Activated CD8-positive, alpha-beta T cell treated with anti-CD3 and anti-CD28 coated beads, Interleukin-2, amount 10 ng/mL, durations not matched to agents 7 days and 5 days (primary cell): Measurements from ENCODE around the gene MAP4K2. TPM values are rescaled to one million over a fixed set of nuclear protein-coding genes. Genes with fewer than 3 reads are reported as not detected.

ENCODE experiments used
- ATAC-seq: fragments of 150-1000 bp; cut with Tn5 transposase; one replicate; pipeline ENCODE4 v1.10.0; 2021; ENCODE audit warnings: moderate library complexity
- CTCF ChIA-PET: fragments of 350-600 bp; sonication (Branson Sonifier 250); formaldehyde crosslinking; loops from one replicate; lab custom pipeline; 2021; ENCODE audit warnings: antibody characterized with exemption; lab: Charles Lee
- POLR2A ChIA-PET: fragments of 350-600 bp; sonication (Branson Sonifier 250); formaldehyde crosslinking; loops from one replicate; lab custom pipeline; 2021; ENCODE audit warnings: antibody characterized with exemption; lab: Charles Lee
- DNase-seq: peaks from one replicate; pipeline ENCODE4 v3.0.0-alpha.2; 2020
- H3K27ac Mint-ChIP-seq: one replicate; pipeline ENCODE4 v1.8.0; 2021; ENCODE audit warnings: mild to moderate bottlenecking, mixed read lengths
- H3K27me3 Mint-ChIP-seq: one replicate; pipeline ENCODE4 v1.8.0; 2021; ENCODE audit warnings: low read depth, mixed read lengths
- H3K36me3 Mint-ChIP-seq: one replicate; pipeline ENCODE4 v1.8.0; 2021; ENCODE audit warnings: low read depth, mixed read lengths
- H3K4me1 Mint-ChIP-seq: one replicate; pipeline ENCODE4 v1.8.0; 2021; ENCODE audit warnings: low read depth, mixed read lengths
- H3K4me3 Mint-ChIP-seq: one replicate; pipeline ENCODE4 v1.8.0; 2021; ENCODE audit warnings: mild to moderate bottlenecking, mixed read lengths
- H3K9me3 Mint-ChIP-seq: one replicate; pipeline ENCODE4 v1.8.0; 2022; ENCODE audit warnings: mixed read lengths; ENCODE audit not compliant: insufficient read depth
- total RNA-seq, 2 experiments: library from RNA; stranded (reverse); gene quantifications; one replicate each; pipeline ENCODE4 v1.2.3, GENCODE V29; 2021

Gene MAP4K2
- total RNA-seq, 2 experiments from 2014 or later, result 84.2 to 90.2 TPM

GRCh38 chr11:64804346-64805210, 1.6 kb upstream of the MAP4K2 start:
- Mint-ChIP-seq H3K4me1 (peaks cover 50% of the 10 kb centered on the region), H3K4me3 (peak overlapping the region; percentile 85), H3K9me3 (no peaks in the 10 kb centered on the region), H3K27ac (no peak overlapping the region), H3K27me3 (no peaks in the 10 kb centered on the region), H3K36me3 (peaks cover 30% of the 10 kb centered on the region)
- CTCF ChIA-PET, result interaction anchor here (0.6 to 1.4 kb wide), 5 partner anchors 39 to 314 kb away, joined by 3 to 9 read pairs (median 3); partner anchors contain the start of gene ARL2
- no peak for ATAC-seq
- DNase-seq, result no peak
- POLR2A ChIA-PET, result interaction anchor here (0.6 to 1.3 kb wide), 3 partner anchors 19 to 317 kb away, joined by 3 read pairs; partner anchors contain the start of genes FAU and MRPL49

GRCh38 chr11:64803846-64804345, 882 bp upstream of the MAP4K2 start:
- DNase-seq (no peak), ATAC-seq (no peak)
- ChIA-PET POLR2A (interaction anchor here (0.6 to 1.3 kb wide), 3 partner anchors 18 to 318 kb away, joined by 3 read pairs; partner anchors contain the start of genes FAU and MRPL49), CTCF (interaction anchor here (0.6 to 1.4 kb wide), 5 partner anchors 39 to 314 kb away, joined by 3 to 9 read pairs (median 3); partner anchors contain the start of gene ARL2)
- Mint-ChIP-seq H3K27me3 (no peaks in the 10 kb centered on the region), H3K27ac (peak overlapping the region; percentile 81), H3K9me3 (no peaks in the 10 kb centered on the region), H3K36me3 (peaks cover 30% of the 10 kb centered on the region), H3K4me1 (peaks cover 46% of the 10 kb centered on the region), H3K4me3 (peak overlapping the region; percentile 85)

- Mint-ChIP-seq H3K36me3 (peaks cover 30% of the 10 kb centered on the region), H3K27ac (peak overlapping the region; percentile 82), H3K27me3 (no peaks in the 10 kb centered on the region), H3K9me3 (no peaks in the 10 kb centered on the region), H3K4me1 (peaks cover 40% of the 10 kb centered on the region), H3K4me3 (peak overlapping the region; percentile 79)
- ATAC-seq (no peak), DNase-seq (no peak)
- ChIA-PET CTCF (interaction anchor here (0.7 to 1.4 kb wide), 7 partner anchors 11 to 211 kb away, joined by 3 to 4 read pairs (median 3); partner anchors contain the start of genes ARL2 and EHD1), POLR2A (interaction anchor here (1.4 kb wide), 1 partner anchor 24 kb away, joined by 7 read pairs; the partner anchor contains the start of gene SF1)
Measured at GRCh38 chr11:64802370-64803157, 450 bp downstream of the MAP4K2 start.

GRCh38 chr11:64801561-64802369, 1.2 kb downstream of the MAP4K2 start:
- Mint-ChIP-seq H3K4me1 (peaks cover 44% of the 10 kb centered on the region), H3K27ac (peak overlapping the region; percentile 82), H3K9me3 (no peaks in the 10 kb centered on the region), H3K27me3 (no peaks in the 10 kb centered on the region), H3K4me3 (peak overlapping the region; percentile 79), H3K36me3 (peaks cover 27% of the 10 kb centered on the region)
- POLR2A ChIA-PET, result interaction anchor here (1.4 kb wide), 1 partner anchor 23 kb away, joined by 7 read pairs; the partner anchor contains the start of gene SF1
- ATAC-seq, result no peak
- CTCF ChIA-PET, result interaction anchor here (0.9 to 1.4 kb wide), 6 partner anchors 13 to 76 kb away, joined by 3 to 4 read pairs (median 3); partner anchors contain the start of gene EHD1
- no peak for DNase-seq

- Mint-ChIP-seq H3K27me3 (no peaks in the 10 kb centered on the region), H3K4me3 (peak overlapping the region; percentile 79), H3K9me3 (no peaks in the 10 kb centered on the region), H3K36me3 (peaks cover 29% of the 10 kb centered on the region), H3K4me1 (peaks cover 51% of the 10 kb centered on the region), H3K27ac (peak overlapping the region; percentile 82)
- ChIA-PET CTCF (interaction anchor here (1.2 to 2.1 kb wide), 2 partner anchors 13 to 22 kb away, joined by 4 to 6 read pairs; partner anchors contain the start of gene SF1), POLR2A (no interaction called here)
- ATAC-seq, result no peak
- DNase-seq, result no peak
Measured at GRCh38 chr11:64801158-64801464, 1.9 kb downstream of the MAP4K2 start.

GRCh38 chr11:64800303-64801157, 2.5 kb downstream of the MAP4K2 start:
- H3K36me3 Mint-ChIP-seq, result peaks cover 30% of the 10 kb centered on the region
- CTCF ChIA-PET, result interaction anchor here (1.2 to 2.1 kb wide), 3 partner anchors 12 to 22 kb away, joined by 3 to 6 read pairs (median 4); partner anchors contain the start of gene SF1
- no peaks in the 10 kb centered on the region for H3K9me3 Mint-ChIP-seq
- DNase-seq (no peak), ATAC-seq (no peak)
- peak overlapping the region; percentile 79 for H3K4me3 Mint-ChIP-seq
- peaks cover 57% of the 10 kb centered on the region for H3K4me1 Mint-ChIP-seq
- H3K27ac Mint-ChIP-seq, result peak overlapping the region; percentile 82
- H3K27me3 Mint-ChIP-seq, result no peaks in the 10 kb centered on the region
- POLR2A ChIA-PET, result no interaction called here

GRCh38 chr11:64799623-64800302, 3.3 kb downstream of the MAP4K2 start:
- Mint-ChIP-seq H3K27me3 (no peaks in the 10 kb centered on the region), H3K36me3 (peaks cover 30% of the 10 kb centered on the region), H3K9me3 (no peaks in the 10 kb centered on the region), H3K4me3 (no peak overlapping the region), H3K4me1 (peaks cover 60% of the 10 kb centered on the region), H3K27ac (peak overlapping the region; percentile 67)
- ChIA-PET POLR2A (no interaction called here), CTCF (interaction anchor here (1.2 to 2.1 kb wide), 3 partner anchors 14 to 311 kb away, joined by 3 to 6 read pairs (median 4); partner anchors contain the start of gene SF1)
- ATAC-seq, result no peak
- DNase-seq, result no peak

GRCh38 chr11:64799256-64799622, 3.8 kb downstream of the MAP4K2 start:
- no peak overlapping the region for H3K27ac Mint-ChIP-seq
- CTCF ChIA-PET, result interaction anchor here (1.2 to 2.1 kb wide), 2 partner anchors 21 to 311 kb away, joined by 4 to 6 read pairs; partner anchors contain the start of gene SF1
- peaks cover 64% of the 10 kb centered on the region for H3K4me1 Mint-ChIP-seq
- no peaks in the 10 kb centered on the region for H3K9me3 Mint-ChIP-seq
- no peaks in the 10 kb centered on the region for H3K27me3 Mint-ChIP-seq
- DNase-seq (no peak), ATAC-seq (no peak)
- POLR2A ChIA-PET, result no interaction called here
- H3K36me3 Mint-ChIP-seq, result peaks cover 33% of the 10 kb centered on the region
- no peak overlapping the region for H3K4me3 Mint-ChIP-seq

- Mint-ChIP-seq H3K9me3 (no peaks in the 10 kb centered on the region), H3K27ac (no peak overlapping the region), H3K36me3 (peaks cover 42% of the 10 kb centered on the region), H3K27me3 (no peaks in the 10 kb centered on the region), H3K4me3 (no peak overlapping the region), H3K4me1 (peaks cover 62% of the 10 kb centered on the region)
- CTCF ChIA-PET, result interaction anchor here (1.1 kb wide), 1 partner anchor 9 kb away, joined by 3 read pairs; no protein-coding TSS in a partner anchor
- POLR2A ChIA-PET, result no interaction called here
- DNase-seq (no peak), ATAC-seq (no peak)
Measured at GRCh38 chr11:64796757-64797541, 6.1 kb downstream of the MAP4K2 start.
